Stimulated activated CD8-positive, alpha-beta memory T cell treated with anti-CD3 and anti-CD28 coated beads, Interleukin-12 subunit alpha, Interleukin-12 subunit beta, amount 100 ng/mL, for 24 hours (primary cell): ENCODE data around the gene FLCN.
"Not testable (repeated sequence)": the region's sequence is repeated elsewhere in the genome, so short reads cannot be mapped to it uniquely, and the experiment has no call there.

Experiments used
- DNase-seq: peaks from one replicate; pipeline ENCODE4 v3.0.0-alpha.2; 2020; ENCODE audit errors: extremely low read depth

The FLCN gene

GRCh38 chr17:17186051-17186450, 50.9 kb downstream of the FLCN start:
- no peak for DNase-seq

- not testable (repeated sequence) for DNase-seq
Observed at GRCh38 chr17:17184985-17185757, 51.8 kb downstream of the FLCN start.

- no peak for DNase-seq
Observed at GRCh38 chr17:17183744-17184143, 53.2 kb downstream of the FLCN start.

GRCh38 chr17:17182598-17183136, 54.3 kb downstream of the FLCN start:
- no peak for DNase-seq

- DNase-seq: no peak
Observed at GRCh38 chr17:17181666-17182597, 55.0 kb downstream of the FLCN start.

- no peak for DNase-seq
Observed at GRCh38 chr17:17180741-17181525, 56.0 kb downstream of the FLCN start.

GRCh38 chr17:17180141-17180603, 56.8 kb downstream of the FLCN start:
- no peak for DNase-seq

GRCh38 chr17:17179371-17179827, 57.6 kb downstream of the FLCN start:
- no peak for DNase-seq

- DNase-seq: no peak
Observed at GRCh38 chr17:17177176-17177575, 59.8 kb downstream of the FLCN start.

GRCh38 chr17:17176341-17176740, 60.6 kb downstream of the FLCN start:
- DNase-seq: no peak

- DNase-seq: no peak
Observed at GRCh38 chr17:17175917-17176316, 61.1 kb downstream of the FLCN start.

GRCh38 chr17:17175340-17175739, 61.6 kb downstream of the FLCN start:
- no peak for DNase-seq

GRCh38 chr17:17173921-17174320, 63.0 kb downstream of the FLCN start:
- DNase-seq: no peak

GRCh38 chr17:17172990-17173389, 64.0 kb downstream of the FLCN start:
- no peak for DNase-seq

GRCh38 chr17:17172001-17172939, 64.7 kb downstream of the FLCN start:
- DNase-seq: no peak

GRCh38 chr17:17171186-17171585, 65.8 kb downstream of the FLCN start:
- no peak for DNase-seq

GRCh38 chr17:17170346-17170985, 66.5 kb downstream of the FLCN start:
- no peak for DNase-seq

- no peak for DNase-seq
Observed at GRCh38 chr17:17169396-17169795, 67.6 kb downstream of the FLCN start.

GRCh38 chr17:17168401-17168800, 68.6 kb downstream of the FLCN start:
- no peak for DNase-seq

- no peak for DNase-seq
Observed at GRCh38 chr17:17167986-17168385, 69.0 kb downstream of the FLCN start.
